ENCODE data around the gene AREL1. TPM values are rescaled to one million over a fixed set of nuclear protein-coding genes. Genes with fewer than 3 reads are reported as not detected.

Gene AREL1
- total and polyA plus RNA-seq, 3 donors from 2014 or later = 47.7 to 69.9 (median 58.8) TPM

DNA sequence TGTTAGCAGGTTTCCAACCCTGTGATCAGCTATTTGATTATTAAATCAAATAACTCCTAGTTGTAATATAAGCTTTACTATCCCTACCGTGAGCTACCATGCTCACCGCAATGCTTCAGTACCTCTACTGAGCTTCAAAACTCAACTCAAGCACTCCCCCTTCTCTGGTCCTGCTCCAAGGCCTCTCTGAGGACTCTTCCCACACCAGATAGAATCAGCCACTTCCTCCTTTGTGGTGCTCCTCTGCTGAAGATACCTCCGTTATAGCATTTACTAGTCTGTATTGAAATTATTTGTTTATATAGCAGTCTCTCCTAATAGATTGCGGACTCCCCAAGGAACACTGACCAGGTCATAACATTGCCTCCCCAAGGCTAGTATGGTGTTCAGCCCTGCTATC, 17.5 kb downstream of the AREL1 start:
- H3K4me3 ChIP-seq = no peak overlapping the region
- 83 to 87% methylated on average over 4 of the region's 4 CpGs for WGBS, 2 donors
- intact Hi-C loops (cut with DNase I; ENCODE audit: low total_unique reads) = no loop called here

DNA sequence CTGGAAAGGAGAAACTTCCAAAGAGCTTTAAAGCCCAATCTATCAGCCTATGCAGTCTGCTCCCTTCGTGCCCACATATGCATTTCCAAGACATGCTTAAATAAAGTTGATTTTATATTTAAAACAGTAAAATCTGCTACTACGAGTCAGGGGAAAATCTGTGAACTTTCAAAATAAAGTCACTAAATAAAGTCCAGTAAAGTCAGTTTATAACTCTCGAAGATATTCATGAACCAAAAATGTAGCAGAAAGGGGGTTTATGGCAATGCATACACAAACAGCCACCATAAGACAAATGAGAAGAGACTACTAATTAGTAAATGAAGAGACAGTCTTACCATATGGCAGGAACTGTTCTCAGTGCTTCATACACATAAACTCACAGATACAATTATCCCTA, 19.7 kb downstream of the AREL1 start:
- intact Hi-C loops (cut with DNase I; ENCODE audit: low total_unique reads) = no loop called here
- no peaks in the 10 kb centered on the region for H3K9me3 ChIP-seq
- TF ChIP-seq, protein P1, sequence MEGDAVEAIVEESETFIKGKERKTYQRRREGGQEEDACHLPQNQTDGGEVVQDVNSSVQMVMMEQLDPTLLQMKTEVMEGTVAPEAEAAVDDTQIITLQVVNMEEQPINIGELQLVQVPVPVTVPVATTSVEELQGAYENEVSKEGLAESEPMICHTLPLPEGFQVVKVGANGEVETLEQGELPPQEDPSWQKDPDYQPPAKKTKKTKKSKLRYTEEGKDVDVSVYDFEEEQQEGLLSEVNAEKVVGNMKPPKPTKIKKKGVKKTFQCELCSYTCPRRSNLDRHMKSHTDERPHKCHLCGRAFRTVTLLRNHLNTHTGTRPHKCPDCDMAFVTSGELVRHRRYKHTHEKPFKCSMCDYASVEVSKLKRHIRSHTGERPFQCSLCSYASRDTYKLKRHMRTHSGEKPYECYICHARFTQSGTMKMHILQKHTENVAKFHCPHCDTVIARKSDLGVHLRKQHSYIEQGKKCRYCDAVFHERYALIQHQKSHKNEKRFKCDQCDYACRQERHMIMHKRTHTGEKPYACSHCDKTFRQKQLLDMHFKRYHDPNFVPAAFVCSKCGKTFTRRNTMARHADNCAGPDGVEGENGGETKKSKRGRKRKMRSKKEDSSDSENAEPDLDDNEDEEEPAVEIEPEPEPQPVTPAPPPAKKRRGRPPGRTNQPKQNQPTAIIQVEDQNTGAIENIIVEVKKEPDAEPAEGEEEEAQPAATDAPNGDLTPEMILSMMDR (IDR thresholded peaks at IDR 0.05) = no peak
- no peak for TF ChIP-seq POLR2A (IDR thresholded peaks at IDR 0.05)
- no peak overlapping the region for H3K4me3 ChIP-seq
- H3K4me1 ChIP-seq = peaks cover 14% of the 10 kb centered on the region
- H3K27ac ChIP-seq = no peak overlapping the region
- no peaks in the 10 kb centered on the region for H3K27me3 ChIP-seq
- no peaks in the 10 kb centered on the region for H3K36me3 ChIP-seq (ENCODE audit: low read depth, missing control alignments)
- DNase-seq = no peak
- 89 to 95% methylated on average over 3 of the region's 3 CpGs for WGBS, 2 donors

More for the DNA sequence above, 17.5 kb downstream of the AREL1 start:
- no peak for DNase-seq
- Histone ChIP-seq H3K4me1 (peaks cover 9% of the 10 kb centered on the region), H3K27me3 (no peaks in the 10 kb centered on the region), H3K9me3 (no peaks in the 10 kb centered on the region), H3K27ac (no peak overlapping the region), H3K36me3 (ENCODE audit: low read depth, missing control alignments) (no peaks in the 10 kb centered on the region)
- TF ChIP-seq, protein P1 (IDR thresholded peaks at IDR 0.05) = no peak
- no peak for TF ChIP-seq POLR2A (IDR thresholded peaks at IDR 0.05)

DNA sequence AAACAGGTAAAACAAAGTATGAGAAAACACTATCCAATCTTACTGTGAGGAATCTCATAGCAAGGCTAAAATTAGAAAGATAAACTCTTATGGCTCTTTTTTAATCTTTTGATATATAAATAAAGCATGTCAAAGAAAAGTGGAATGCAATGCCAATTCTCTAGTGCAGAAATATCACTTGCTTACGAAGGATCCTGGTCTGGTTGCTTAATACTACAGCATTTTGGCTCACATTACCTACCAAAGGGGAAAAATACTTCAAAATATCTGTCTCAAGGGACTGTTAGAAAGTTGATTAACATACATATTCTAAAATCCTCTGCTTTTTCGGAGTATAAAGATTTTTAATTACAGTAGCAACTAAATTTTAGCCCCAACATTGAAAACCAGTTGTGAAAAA, 21.4 kb downstream of the AREL1 start:
- intact Hi-C loops (cut with DNase I; ENCODE audit: low total_unique reads) = no loop called here
- Histone ChIP-seq H3K4me3 (no peak overlapping the region), H3K27ac (peak overlapping the region in 1 of 2 donors; percentile 36), H3K4me1 (peaks cover 14% of the 10 kb centered on the region), H3K9me3 (no peaks in the 10 kb centered on the region), H3K36me3 (ENCODE audit: low read depth, missing control alignments) (no peaks in the 10 kb centered on the region), H3K27me3 (no peaks in the 10 kb centered on the region)
- 42 to 53% methylated on average over 2 of the region's 2 CpGs for WGBS, 2 donors
- no peak for DNase-seq
- TF ChIP-seq, protein P1 (IDR thresholded peaks at IDR 0.05) = no peak
- TF ChIP-seq POLR2A (IDR thresholded peaks at IDR 0.05) = no peak

DNA sequence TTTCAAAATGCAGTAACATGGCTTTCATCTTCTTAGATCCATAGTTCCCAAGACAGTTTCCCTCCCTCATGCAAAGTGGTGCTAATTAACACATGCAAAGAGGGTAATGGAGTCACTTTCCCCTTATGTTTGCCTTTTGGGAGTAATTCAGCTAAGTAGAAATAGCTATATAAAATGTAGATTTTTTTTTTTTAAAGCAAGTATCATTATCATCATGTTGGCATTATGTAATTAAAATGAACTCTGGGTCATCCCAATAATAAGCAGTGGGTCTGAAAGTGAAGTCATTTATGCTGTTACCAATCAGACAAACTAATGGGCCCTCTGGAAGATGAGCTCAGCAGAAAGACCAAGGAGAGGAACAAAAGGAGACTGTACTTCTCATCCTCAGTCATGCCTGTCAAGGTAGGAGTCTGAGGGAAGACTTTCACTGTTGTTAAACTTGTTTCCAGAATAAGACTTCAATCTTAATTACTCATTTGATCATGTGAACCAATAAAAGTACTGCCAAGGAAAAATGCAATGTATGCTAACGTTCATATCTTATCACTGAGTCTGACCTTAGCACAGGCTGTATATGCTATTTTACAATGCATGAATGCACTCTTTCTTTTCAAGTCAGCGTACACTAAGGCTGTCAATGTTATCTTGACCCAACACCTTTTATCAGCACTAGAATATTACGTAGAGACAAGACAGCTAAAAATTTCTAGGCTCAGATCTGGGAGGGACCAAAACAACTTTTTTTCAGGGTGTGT, 26.8 kb downstream of the AREL1 start:
- no peak overlapping the region for H3K4me3 ChIP-seq
- no peak for DNase-seq
- no peaks in the 10 kb centered on the region for H3K9me3 ChIP-seq
- intact Hi-C loops (cut with DNase I; ENCODE audit: low total_unique reads) = no loop called here
- H3K27ac ChIP-seq = peak overlapping the region in 1 of 2 donors; percentile 26
- no peaks in the 10 kb centered on the region for H3K36me3 ChIP-seq (ENCODE audit: low read depth, missing control alignments)
- TF ChIP-seq, protein P1 (IDR thresholded peaks at IDR 0.05) = no peak
- TF ChIP-seq POLR2A (IDR thresholded peaks at IDR 0.05) = no peak
- no peaks in the 10 kb centered on the region for H3K27me3 ChIP-seq
- 49 to 80% methylated on average over 3 of the region's 3 CpGs for WGBS, 2 donors
- H3K4me1 ChIP-seq = peaks cover 19% of the 10 kb centered on the region

DNA sequence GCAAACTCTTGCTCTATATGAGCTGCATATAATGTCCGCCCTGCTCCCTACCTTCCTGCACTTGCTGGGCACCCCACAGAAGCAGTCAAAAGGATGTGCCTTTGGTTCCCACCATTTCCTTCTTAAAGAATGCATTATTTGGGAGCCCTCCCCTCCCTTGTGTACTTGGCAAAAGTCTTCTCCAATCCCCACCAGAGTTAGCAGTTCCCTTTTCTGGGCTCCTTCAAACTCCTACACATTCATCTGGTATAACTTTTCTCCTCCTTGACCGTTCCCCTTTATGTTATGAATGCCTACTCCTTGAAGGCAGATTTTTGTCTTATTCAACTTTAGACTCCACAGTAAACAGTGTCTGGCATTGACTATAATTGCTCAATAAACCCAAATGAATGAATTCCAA, 27.8 kb downstream of the AREL1 start:
- TF ChIP-seq, protein P1 (IDR thresholded peaks at IDR 0.05) = no peak
- TF ChIP-seq POLR2A (IDR thresholded peaks at IDR 0.05) = no peak
- intact Hi-C loops (cut with DNase I; ENCODE audit: low total_unique reads) = no loop called here
- peak overlapping the region in 1 of 2 donors; percentile 26 for H3K27ac ChIP-seq
- H3K27me3 ChIP-seq = no peaks in the 10 kb centered on the region
- no peaks in the 10 kb centered on the region for H3K9me3 ChIP-seq
- DNase-seq = no peak
- WGBS, 2 donors = 71 to 85% methylated on average over 2 of the region's 2 CpGs
- H3K4me3 ChIP-seq = no peak overlapping the region
- H3K36me3 ChIP-seq (ENCODE audit: low read depth, missing control alignments) = no peaks in the 10 kb centered on the region
- H3K4me1 ChIP-seq = peaks cover 10% of the 10 kb centered on the region

All from testis (tissue), 3 donors.